HK-2 (cell line): ENCODE measurements around the gene ABI1.
"Not testable (repeated sequence)": the region's sequence is repeated elsewhere in the genome, so short reads cannot be mapped to it uniquely, and the experiment has no call there.

Experiments used
- DNase-seq: peaks from one replicate; pipeline ENCODE4 v3.0.0-alpha.2; 2018; ENCODE audit not compliant: unreplicated experiment

ABI1 gene

GRCh38 chr10:26804418-26805393 lies 56.1 kb downstream of the ABI1 start:
- DNase-seq, result no peak

DNA sequence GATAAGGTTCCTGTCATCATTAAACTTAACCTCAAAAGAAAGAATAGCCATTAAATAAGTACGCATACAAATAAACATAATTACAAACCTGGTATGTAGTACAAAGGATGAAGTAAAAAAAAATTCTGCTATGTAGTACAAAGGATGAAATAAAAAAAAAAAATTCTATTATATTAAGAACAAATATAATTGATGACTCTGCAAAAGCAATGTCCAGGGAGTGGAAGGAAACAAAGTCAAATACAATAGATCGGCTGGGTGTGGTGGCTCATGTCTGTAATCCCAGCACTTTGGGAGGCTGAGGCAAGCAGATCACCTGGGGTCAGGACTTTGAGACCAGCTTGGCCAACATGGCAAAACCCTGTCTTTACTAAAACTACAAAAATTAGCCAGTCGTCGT lies 56.9 kb downstream of the ABI1 start:
- DNase-seq, result no peak

- no peak for DNase-seq
Observed at GRCh38 chr10:26802527-26802926, 58.2 kb downstream of the ABI1 start.

- no peak for DNase-seq
Observed at GRCh38 chr10:26801831-26802230, 58.9 kb downstream of the ABI1 start.

GRCh38 chr10:26801274-26801673 lies 59.5 kb downstream of the ABI1 start:
- DNase-seq, result no peak

GRCh38 chr10:26800468-26800867 lies 60.3 kb downstream of the ABI1 start:
- no peak for DNase-seq

DNA sequence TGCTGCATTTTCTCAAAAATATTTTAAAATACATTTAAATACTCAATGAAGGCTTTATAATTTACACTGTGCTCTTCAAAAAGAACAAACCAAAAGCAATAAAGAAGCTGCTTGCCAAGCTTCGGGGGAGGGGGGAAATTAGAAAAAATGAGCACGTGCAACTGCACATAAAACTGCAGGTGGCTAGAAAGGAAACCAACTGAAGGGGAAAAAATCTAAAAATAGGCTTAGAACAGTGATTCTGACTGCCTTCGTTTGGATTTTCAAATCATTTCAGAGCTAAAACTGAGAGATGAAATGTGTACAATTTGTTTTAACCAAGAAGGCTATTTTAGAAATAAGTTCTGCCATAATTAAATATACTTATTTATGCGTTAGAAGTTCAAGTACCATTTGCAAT lies 61.4 kb downstream of the ABI1 start:
- DNase-seq, result no peak

DNA sequence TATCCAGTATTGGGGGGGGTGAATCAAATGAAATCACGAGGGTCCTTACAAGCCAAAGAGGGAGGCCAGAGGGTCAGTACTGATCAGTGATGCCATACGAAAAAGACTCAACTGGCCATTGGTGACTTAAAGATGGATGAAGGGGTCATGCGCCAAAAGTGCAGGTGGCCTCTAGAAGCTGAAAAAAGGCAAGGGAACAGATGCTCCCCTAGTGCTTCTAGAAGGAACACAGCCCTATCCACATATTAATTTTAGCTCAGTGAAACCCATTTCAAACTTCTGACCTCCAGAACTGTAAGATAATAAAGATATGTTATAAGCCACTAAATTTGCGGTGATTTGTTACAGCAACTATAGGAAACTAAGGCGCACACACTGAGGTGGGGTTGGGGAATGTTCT lies 62.5 kb downstream of the ABI1 start:
- no peak for DNase-seq

DNA sequence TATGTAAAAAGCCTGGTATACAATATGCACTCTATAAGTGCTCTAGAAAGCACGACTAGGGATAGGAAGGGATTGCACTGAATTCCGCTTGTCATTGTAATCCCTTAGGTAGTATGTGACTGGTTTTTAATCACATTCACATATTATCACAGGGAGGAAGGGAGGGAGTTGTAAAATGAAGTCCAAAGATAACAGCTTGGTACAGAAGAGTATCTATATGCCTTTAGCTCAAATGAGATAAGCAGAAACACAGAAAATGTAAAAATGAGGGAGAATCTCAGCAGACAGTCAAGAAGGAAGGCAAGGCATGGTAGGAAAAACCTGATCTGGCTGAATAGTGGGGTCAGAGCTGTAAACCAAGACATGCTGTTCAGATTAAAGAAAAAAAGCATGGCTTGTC lies 63.4 kb downstream of the ABI1 start:
- DNase-seq, result no peak

GRCh38 chr10:26792758-26793495 lies 67.8 kb downstream of the ABI1 start:
- DNase-seq, result no peak

GRCh38 chr10:26790221-26790995 lies 70.3 kb downstream of the ABI1 start:
- no peak for DNase-seq

DNA sequence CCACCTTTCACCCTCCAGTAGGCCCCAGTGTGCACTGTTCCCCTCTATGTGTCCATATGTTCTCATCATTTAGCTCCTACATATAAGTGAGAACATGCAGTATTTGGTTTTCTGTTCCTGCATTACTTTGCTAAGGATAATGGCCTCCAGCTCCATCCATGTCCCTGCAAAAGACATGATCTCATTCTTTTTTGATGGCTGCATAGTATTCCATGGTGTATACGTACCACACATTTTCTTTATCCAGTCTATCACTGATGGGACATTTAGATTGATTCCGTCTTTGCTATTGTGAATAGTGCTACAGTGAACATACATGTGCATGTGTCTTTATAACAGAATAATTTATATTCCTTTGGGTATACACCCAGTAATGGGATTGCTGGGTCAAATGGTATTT lies 71.0 kb downstream of the ABI1 start:
- not testable (repeated sequence) for DNase-seq

DNA sequence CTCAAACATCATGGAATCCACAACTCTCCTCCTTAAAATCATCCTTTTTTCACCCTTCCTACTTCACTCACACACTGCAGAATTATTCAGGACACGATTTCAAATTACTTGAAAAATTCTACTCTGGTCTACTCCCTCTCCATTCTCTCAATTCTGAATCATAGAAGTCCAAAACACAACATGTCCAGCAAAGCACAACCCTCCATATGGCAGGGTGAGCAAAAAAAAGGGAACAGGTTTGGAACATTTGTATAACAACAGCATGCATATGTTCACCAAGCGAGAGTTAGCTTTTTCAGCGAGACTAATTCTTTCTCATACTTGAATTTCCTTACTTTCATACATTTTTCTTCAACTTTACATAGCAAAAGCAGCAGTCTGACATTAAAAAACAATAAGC lies 73.4 kb downstream of the ABI1 start:
- DNase-seq, result no peak

- no peak for DNase-seq
Observed at GRCh38 chr10:26781797-26782196, 79.0 kb downstream of the ABI1 start.

- peak; percentile 49 for DNase-seq
Observed at GRCh38 chr10:26780793-26781601, 79.8 kb downstream of the ABI1 start.

GRCh38 chr10:26780106-26780792 lies 80.5 kb downstream of the ABI1 start:
- no peak for DNase-seq

DNA sequence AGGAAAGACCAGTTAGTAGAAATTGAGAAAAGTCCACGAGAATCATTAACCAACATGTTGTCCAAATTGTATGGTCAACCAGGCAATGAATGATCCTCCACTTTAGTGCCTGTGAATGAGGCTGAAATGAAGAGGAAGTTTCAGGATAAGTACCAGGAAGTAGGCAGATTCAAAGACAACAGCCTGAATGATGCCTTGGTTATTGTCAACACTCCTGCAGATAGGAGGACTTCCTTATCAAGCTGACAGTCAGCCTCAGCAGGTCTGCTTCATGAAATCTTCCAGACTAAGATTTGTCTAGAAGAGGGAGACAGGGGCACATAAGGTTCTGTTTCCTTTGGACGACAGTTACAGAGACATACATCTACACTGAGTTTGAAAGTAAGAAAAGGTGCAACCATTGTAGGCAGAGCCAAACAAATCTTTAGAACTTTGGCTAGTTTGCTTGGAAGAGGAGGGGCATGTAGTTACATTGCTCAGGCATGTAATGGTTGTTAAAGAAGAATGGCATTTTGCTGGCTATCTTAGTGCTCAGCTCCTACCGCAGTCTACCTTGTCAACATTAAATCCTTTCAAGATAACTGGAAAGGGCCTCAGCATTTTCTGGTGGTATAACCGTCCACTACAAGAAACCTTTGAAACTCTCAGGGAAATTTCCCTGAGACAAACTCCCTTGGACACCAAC lies 81.4 kb downstream of the ABI1 start:
- no peak for DNase-seq

GRCh38 chr10:26777686-26778085 lies 83.1 kb downstream of the ABI1 start:
- DNase-seq, result no peak

- no peak for DNase-seq
Observed at GRCh38 chr10:26776258-26776657, 84.5 kb downstream of the ABI1 start.

GRCh38 chr10:26773633-26774032 lies 87.1 kb downstream of the ABI1 start:
- DNase-seq, result no peak
